Measurements from ENCODE around the gene PSMC5. TPM values are rescaled to one million over a fixed set of nuclear protein-coding genes. Genes with fewer than 3 reads are reported as not detected.

PSMC5 gene
- total RNA-seq, 1 donor from 2014 or later, result 105 TPM

- Histone ChIP-seq H3K4me3 (no peak overlapping the region), H3K4me1 (no peaks in the 10 kb centered on the region), H3K36me3 (peaks cover 100% of the 10 kb centered on the region), H3K27me3 (no peaks in the 10 kb centered on the region), H3K9me3 (no peaks in the 10 kb centered on the region), H3K27ac (no peak overlapping the region)
- intact Hi-C loops (cut with DNase I), result no loop called here
- ATAC-seq (no peak), DNase-seq (no peak)
- TF ChIP-seq CTCF (IDR thresholded peaks at IDR 0.05), result no peak
Measured at GRCh38 chr17:63800783-63801182, 26.4 kb upstream of the PSMC5 start.

GRCh38 chr17:63804328-63804727 lies 22.9 kb upstream of the PSMC5 start:
- H3K27ac ChIP-seq, result no peak overlapping the region
- H3K4me1 ChIP-seq, result no peaks in the 10 kb centered on the region
- TF ChIP-seq CTCF (IDR thresholded peaks at IDR 0.05), result no peak
- intact Hi-C loops (cut with DNase I), result no loop called here
- no peak for DNase-seq
- no peak overlapping the region for H3K4me3 ChIP-seq
- no peaks in the 10 kb centered on the region for H3K9me3 ChIP-seq
- peaks cover 100% of the 10 kb centered on the region for H3K36me3 ChIP-seq
- ATAC-seq, result no peak
- H3K27me3 ChIP-seq, result no peaks in the 10 kb centered on the region

GRCh38 chr17:63805591-63805990 lies 21.6 kb upstream of the PSMC5 start:
- Histone ChIP-seq H3K4me3 (no peak overlapping the region), H3K9me3 (no peaks in the 10 kb centered on the region), H3K4me1 (no peaks in the 10 kb centered on the region), H3K36me3 (peaks cover 100% of the 10 kb centered on the region), H3K27me3 (no peaks in the 10 kb centered on the region), H3K27ac (no peak overlapping the region)
- no peak for TF ChIP-seq CTCF (IDR thresholded peaks at IDR 0.05)
- intact Hi-C loops (cut with DNase I), result no loop called here
- ATAC-seq (no peak), DNase-seq (no peak)

- no peaks in the 10 kb centered on the region for H3K9me3 ChIP-seq
- DNase-seq (no peak), ATAC-seq (no peak)
- intact Hi-C loops (cut with DNase I), result no loop called here
- no peak overlapping the region for H3K4me3 ChIP-seq
- peaks cover 100% of the 10 kb centered on the region for H3K36me3 ChIP-seq
- no peak overlapping the region for H3K27ac ChIP-seq
- H3K27me3 ChIP-seq, result no peaks in the 10 kb centered on the region
- no peak for TF ChIP-seq CTCF (IDR thresholded peaks at IDR 0.05)
- H3K4me1 ChIP-seq, result no peaks in the 10 kb centered on the region
Measured at GRCh38 chr17:63809970-63810369, 17.3 kb upstream of the PSMC5 start.

- TF ChIP-seq CTCF (IDR thresholded peaks at IDR 0.05), result no peak
- no peak for DNase-seq
- intact Hi-C loops (cut with DNase I), result no loop called here
- Histone ChIP-seq H3K4me3 (no peak overlapping the region), H3K27ac (no peak overlapping the region), H3K27me3 (no peaks in the 10 kb centered on the region), H3K9me3 (no peaks in the 10 kb centered on the region), H3K4me1 (no peaks in the 10 kb centered on the region), H3K36me3 (peaks cover 99% of the 10 kb centered on the region)
- no peak for ATAC-seq
Measured at GRCh38 chr17:63816123-63816522, 11.1 kb upstream of the PSMC5 start.

GRCh38 chr17:63816669-63817068 lies 10.6 kb upstream of the PSMC5 start:
- H3K27ac ChIP-seq, result no peak overlapping the region
- no peaks in the 10 kb centered on the region for H3K27me3 ChIP-seq
- ATAC-seq (no peak), DNase-seq (no peak)
- H3K4me3 ChIP-seq, result no peak overlapping the region
- intact Hi-C loops (cut with DNase I), result no loop called here
- H3K4me1 ChIP-seq, result no peaks in the 10 kb centered on the region
- H3K9me3 ChIP-seq, result no peaks in the 10 kb centered on the region
- peaks cover 99% of the 10 kb centered on the region for H3K36me3 ChIP-seq
- TF ChIP-seq CTCF (IDR thresholded peaks at IDR 0.05), result no peak

Measured in upper lobe of right lung (tissue), 1 donor.